ENCODE measurements around the gene HOXA4. TPM values are rescaled to one million over a fixed set of nuclear protein-coding genes. Genes with fewer than 3 reads are reported as not detected.

Gene HOXA4
- total and polyA plus RNA-seq, 2 of the 8 experiments (the other 6 are each of a cell fraction or from before 2014, with no cell fraction given), result not detected

DNA sequence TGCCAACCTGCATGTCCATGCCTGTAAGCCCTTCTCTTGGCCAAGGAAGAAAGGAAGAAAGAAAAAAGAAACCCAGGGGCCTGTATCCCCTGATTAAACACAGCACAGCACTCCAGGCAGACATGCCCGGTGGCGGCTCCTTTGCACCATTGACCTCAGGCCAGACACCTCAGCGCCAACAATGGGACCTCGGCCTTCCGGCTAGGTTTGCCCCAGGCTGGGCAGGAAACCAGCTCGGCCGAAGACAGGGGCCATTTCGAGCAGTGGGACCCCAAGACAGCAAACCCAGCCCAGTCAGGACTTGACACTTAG, 40.7 kb upstream of the HOXA4 start:
- Histone ChIP-seq H2BK120ac (replicated peaks; ENCODE audit: low read depth, low read length) (no peak overlapping the region), H3K23ac (ENCODE audit: insufficient read length) (no peak overlapping the region), H3K56ac (replicated peaks; ENCODE audit: insufficient read length, low read depth, low read length) (no peak overlapping the region), H2BK15ac (ENCODE audit: low read length) (no peak overlapping the region), H3K4me2 (ENCODE audit: insufficient read depth in 1 of 2, low read depth in 2 of 2, low read length in 2 of 2) (no peak overlapping the region), H2AFZ (ENCODE audit: low read length) (no peak overlapping the region), H4K91ac (replicated peaks; ENCODE audit: insufficient read length, low read length) (no peak overlapping the region), H3K4me1 (replicated peaks in 1 of 4; ENCODE audit: control insufficient read depth in 3 of 4, insufficient read depth in 4 of 4, low read length in 3 of 4) (peaks cover 4 to 11% (median 5%) of the 10 kb centered on the region in 4 experiments; a peak in 5 of 7 replicates), H3K27me3 (replicated peaks in 1 of 4; ENCODE audit: control insufficient read depth in 3 of 4, extremely low read depth in 1 of 4, insufficient read depth in 3 of 4, low read length in 3 of 4) (peaks cover 95 to 100% (median 100%) of the 10 kb centered on the region in 4 experiments), H2BK5ac (ENCODE audit: low read depth, low read length) (no peak overlapping the region), H2BK20ac (ENCODE audit: low read length) (no peak overlapping the region), H2BK12ac (ENCODE audit: low read depth, low read length) (no peak overlapping the region), H2AK5ac (ENCODE audit: low read depth, low read length) (no peak overlapping the region), H3K9ac (replicated peaks in 1 of 4; ENCODE audit: extremely low read depth in 1 of 4, low read depth in 3 of 4, low read length in 3 of 4) (no peak overlapping the region), H3K79me2 (ENCODE audit: control insufficient read depth in 1 of 2, insufficient read depth in 2 of 2, low read length in 2 of 2) (no peaks in the 10 kb centered on the region), H4K8ac (ENCODE audit: extremely low read depth, insufficient read depth, low read length) (no peak overlapping the region), H3K14ac (ENCODE audit: insufficient read length) (no peak overlapping the region), H3K18ac (ENCODE audit: extremely low read depth, low read length) (no peak overlapping the region), H4K20me1 (replicated peaks in 1 of 2; ENCODE audit: control insufficient read depth in 1 of 2, insufficient read depth in 2 of 2, low read length in 2 of 2) (peaks cover 37 to 56% of the 10 kb centered on the region in 2 experiments), H3K79me1 (ENCODE audit: low read depth, low read length) (no peaks in the 10 kb centered on the region), H3K9me3 (ENCODE audit: insufficient read depth in 2 of 2, low read depth in 1 of 2, low read length in 1 of 2) (no peaks in the 10 kb centered on the region; a peak in 1 of 4 replicates), H3K4ac (replicated peaks; ENCODE audit: insufficient read length, low read depth, low read length) (no peak overlapping the region), H3K27ac (ENCODE audit: low read depth, low read length) (no peak overlapping the region), H3K23me2 (ENCODE audit: low read depth, low read length) (no peaks in the 10 kb centered on the region; the same call in 1 of the 2 replicates), H3K4me3 (ENCODE audit: extremely low read depth in 1 of 4, insufficient read depth in 2 of 4, low read depth in 3 of 4, low read length in 4 of 4) (no peak overlapping the region), H4K5ac (ENCODE audit: insufficient read length, low read depth, low read length) (no peak overlapping the region), H3K36me3 (ENCODE audit: control insufficient read depth in 2 of 4, insufficient read depth in 4 of 4, low read length in 3 of 4) (peaks cover 0 to 19% (median 0%) of the 10 kb centered on the region in 4 experiments; a peak in 1 of 8 replicates)
- CTCF ChIA-PET (ENCODE audit: partially characterized antibody), result interaction anchor here (1.3 to 5.4 kb wide), 4 partner anchors 10 to 27 kb away, joined by 3 to 20 read pairs (median 8); partner anchors contain the start of gene HOXA5
- no peak for TF ChIP-seq KDM1A (IDR thresholded peaks at IDR 0.05; ENCODE audit: borderline replicate concordance, low read length)
- no peak for TF ChIP-seq SP2 (IDR thresholded peaks at IDR 0.05; ENCODE audit: low read length)
- no peak for TF ChIP-seq TAF1 (IDR thresholded peaks at IDR 0.05; ENCODE audit: low read depth, low read length)
- DNase-seq (ENCODE audit: low read depth in 1 of 2, low spot score in 2 of 2), result peak in 1 of 2 experiments; percentile 48
- FAIRE-seq, result no peak
- POLR2A ChIA-PET (ENCODE audit: partially characterized antibody), result no interaction called here
- 8% methylated on average over 8 of the region's 8 CpGs; no CpG with 5 or more reads in 1 of the 2 experiments for WGBS, 2 experiments (ENCODE audit: extremely low coverage in 1 of 2, insufficient coverage in 1 of 2, insufficient read length in 1 of 2, insufficient replicate concordance in 2 of 2, low coverage in 1 of 2, low lambda C conversion rate in 2 of 2, missing lambda C conversion rate in 1 of 2)
